Liver (tissue), 9 donors: ENCODE data around the gene SPON2. TPM values are rescaled to one million over a fixed set of nuclear protein-coding genes. Genes with fewer than 3 reads are reported as not detected.

Experiments used
- DNase-seq: peaks from one replicate; pipeline ENCODE4 v3.0.0-alpha.2; 2017; ENCODE audit warnings: low spot score
- H3K27ac ChIP-seq, 2 donors: one replicate each; pipeline ENCODE4 v1.7.0; 2013; ENCODE audit warnings: inconsistent platforms in 2 of 2, low read length in 2 of 2, control low read depth in 1 of 2, low read depth in 1 of 2, mild to moderate bottlenecking in 1 of 2
- H3K27me3 ChIP-seq, 4 donors: one replicate each; pipeline versions ENCODE4 v1.6.1 to v1.7.0; 2013; ENCODE audit warnings: low read length in 3 of 4, inconsistent platforms in 1 of 4, mild to moderate bottlenecking in 1 of 4, moderate library complexity in 1 of 4; ENCODE audit not compliant: control insufficient read depth in 4 of 4, insufficient read depth in 4 of 4
- H3K36me3 ChIP-seq, 4 donors: one replicate each; pipeline versions ENCODE4 v1.6.1 to v1.7.0; 2013; ENCODE audit warnings: low read length in 3 of 4, mild to moderate bottlenecking in 3 of 4, low read depth in 1 of 4, moderate library complexity in 1 of 4; ENCODE audit not compliant: control insufficient read depth in 4 of 4, insufficient read depth in 3 of 4
- H3K4me1 ChIP-seq, 4 donors: one replicate each; pipeline versions ENCODE4 v1.6.1 to v1.7.0; 2013; ENCODE audit warnings: low read length in 3 of 4, mild to moderate bottlenecking in 3 of 4, moderate library complexity in 1 of 4; ENCODE audit not compliant: control insufficient read depth in 4 of 4, insufficient read depth in 4 of 4
- H3K4me3 ChIP-seq, 3 donors: one replicate each; pipeline versions ENCODE4 v1.6.1 to v1.7.0; 2013; ENCODE audit warnings: low read length in 3 of 3, control low read depth in 1 of 3, low read depth in 1 of 3, mild to moderate bottlenecking in 1 of 3
- H3K9ac ChIP-seq, 2 donors: one replicate each; pipeline ENCODE4 v1.7.0; 2013; ENCODE audit warnings: low read length in 2 of 2, mild to moderate bottlenecking in 2 of 2, moderate library complexity in 2 of 2, control low read depth in 1 of 2, low read depth in 1 of 2
- H3K9me3 ChIP-seq, 4 donors: one replicate each; pipeline versions ENCODE4 v1.6.1 to v1.7.0; 2013; ENCODE audit warnings: low read length in 3 of 4; ENCODE audit not compliant: control insufficient read depth in 4 of 4
- EGR1 ChIP-seq, 2 donors: IDR thresholded peaks; 2 replicates each; pipeline ENCODE4 v1.6.1; 2016 to 2018; ENCODE audit warnings: antibody characterized with exemption in 2 of 2, low read depth in 2 of 2
- FOXA1 ChIP-seq: IDR thresholded peaks from 2 replicates; pipeline ENCODE4 v1.6.1; 2016; ENCODE audit warnings: antibody characterized with exemption
- FOXA2 ChIP-seq: IDR thresholded peaks from 2 replicates; pipeline ENCODE4 v1.6.1; 2016; ENCODE audit warnings: antibody characterized with exemption
- GABPA ChIP-seq, 2 donors: IDR thresholded peaks in 1 of 2; conservative IDR thresholded peaks in 1 of 2; 2 replicates each; pipeline ENCODE4 v1.6.1; 2016; ENCODE audit warnings: antibody characterized with exemption in 2 of 2, mild to moderate bottlenecking in 1 of 2, moderate library complexity in 1 of 2
- HNF4A ChIP-seq, 2 donors: conservative IDR thresholded peaks; 2 replicates each; pipeline ENCODE4 v1.6.1; 2016; ENCODE audit warnings: antibody characterized with exemption in 2 of 2, mild to moderate bottlenecking in 2 of 2
- HNF4G ChIP-seq: IDR thresholded peaks from 2 replicates; pipeline ENCODE4 v1.6.1; 2016; ENCODE audit warnings: antibody characterized with exemption
- JUND ChIP-seq, 2 donors: IDR thresholded peaks; 2 replicates each; pipeline ENCODE4 v1.6.1; 2016; ENCODE audit warnings: antibody characterized with exemption in 2 of 2
- NR2F2 ChIP-seq: IDR thresholded peaks from 2 replicates; pipeline ENCODE4 v1.6.1; 2016; ENCODE audit warnings: antibody characterized with exemption
- RAD21 ChIP-seq, 2 donors: IDR thresholded peaks; 2 replicates each; pipeline ENCODE4 v1.6.1; 2016; ENCODE audit warnings: antibody characterized with exemption in 2 of 2, mild to moderate bottlenecking in 2 of 2
- RXRA ChIP-seq, 2 donors: IDR thresholded peaks; 2 replicates each; pipeline ENCODE4 v1.6.1; 2017 to 2018; ENCODE audit warnings: antibody characterized with exemption in 2 of 2, mild to moderate bottlenecking in 1 of 2
- SP1 ChIP-seq: IDR thresholded peaks from 2 replicates; pipeline ENCODE4 v1.6.1; 2018; ENCODE audit warnings: antibody characterized with exemption, mild to moderate bottlenecking
- TAF1 ChIP-seq: conservative IDR thresholded peaks from 2 replicates; pipeline ENCODE4 v1.6.1; 2016; ENCODE audit warnings: antibody characterized with exemption, mild to moderate bottlenecking
- YY1 ChIP-seq: IDR thresholded peaks from 2 replicates; pipeline ENCODE4 v1.6.1; 2016; ENCODE audit warnings: antibody characterized with exemption, mild to moderate bottlenecking
- WGBS: extraction: QIAGEN DNeasy Blood & Tissue Kit; methylation state at CpG from one replicate; pipeline ENCODE4 v1.1.7; 2013; 5-methylcytosine and 5-hydroxymethylcytosine counted together
- polyA plus RNA-seq, 2 donors: library from polyadenylated mRNA; stranded (reverse) in 1 of 2; unstranded in 1 of 2; fragments of 200-250 nt in 1 of 2; fragments of >200 nt in 1 of 2; fragmentation: Nextera tagmentation in 1 of 2; extraction: Ambion mirVana in 1 of 2; gene quantifications; one replicate each; pipeline versions ENCODE4 v1.2.1 to v1.2.3, GENCODE V29; 2013 to 2015
- total RNA-seq, 2 donors: library from RNA; depleted of rRNA; stranded (reverse); fragments of >200 nt; gene quantifications; one replicate each; pipeline ENCODE4 v1.2.3, GENCODE V29; 2014
- TF ChIP-seq, protein P1 (sequence below): IDR thresholded peaks from 2 replicates; pipeline ENCODE4 v1.6.1; 2016; ENCODE audit warnings: antibody characterized with exemption, mild to moderate bottlenecking
- TF ChIP-seq, protein P2 (sequence below): IDR thresholded peaks from 2 replicates; pipeline ENCODE4 v1.6.1; 2016; ENCODE audit warnings: antibody characterized with exemption
- TF ChIP-seq, protein P3 (sequence below): fragments of 150-350 bp; IDR thresholded peaks from 2 replicates; pipeline ENCODE4 v1.5.1; 2017; ENCODE audit warnings: improper control_type of control experiment, low read depth, low read length; ENCODE audit not compliant: missing input control
- TF ChIP-seq, protein P4 (sequence below): IDR thresholded peaks from 2 replicates; pipeline ENCODE4 v1.6.1; 2016; ENCODE audit warnings: antibody characterized with exemption
- TF ChIP-seq, protein P5 (sequence below): IDR thresholded peaks from 2 replicates; pipeline ENCODE4 v1.6.1; 2016; ENCODE audit warnings: antibody characterized with exemption
- donor health status: healthy.
- donor health status: healthy.
- donor health status: healthy.
- donor health status: healthy.
- donor health status: healthy.

SPON2 gene
- total and polyA plus RNA-seq, 4 donors = 35.7 to 80.3 (median 72.3) TPM

DNA sequence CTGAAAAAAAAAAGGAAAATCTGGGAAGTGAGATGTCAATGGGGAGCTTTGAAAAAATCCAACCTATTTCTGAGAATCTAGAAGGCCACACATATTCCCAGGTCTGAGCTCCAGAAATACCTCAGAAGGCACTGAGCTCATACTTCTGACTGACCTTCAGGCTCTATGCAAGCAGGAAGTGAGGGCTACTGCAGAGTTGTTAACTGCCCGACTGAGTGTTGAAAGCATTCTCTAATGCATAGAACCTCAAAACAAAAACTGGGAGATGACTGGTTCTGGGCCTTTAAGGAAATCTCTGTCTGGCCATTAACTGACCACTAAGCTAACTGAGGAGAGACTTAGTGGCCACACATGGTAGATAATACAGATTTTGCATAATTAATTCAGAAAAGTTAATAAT is 7.6 kb upstream of the SPON2 start:
- TF ChIP-seq RXRA (IDR thresholded peaks at IDR 0.05) (no peak), TAF1 (no peak), GABPA (IDR thresholded peaks at IDR 0.05 in 1 of 2, conservative IDR thresholded peaks at IDR 0.05 in 1 of 2) (no peak), HNF4G (no peak), RAD21 (IDR thresholded peaks at IDR 0.05) (no peak), FOXA2 (no peak), JUND (IDR thresholded peaks at IDR 0.05) (no peak), HNF4A (conservative IDR thresholded peaks at IDR 0.05) (no peak), FOXA1 (no peak), NR2F2 (no peak), SP1 (no peak), EGR1 (IDR thresholded peaks at IDR 0.05; ENCODE audit: low read depth in 2 of 2) (no peak), YY1 (no peak)
- TF ChIP-seq, protein P1, sequence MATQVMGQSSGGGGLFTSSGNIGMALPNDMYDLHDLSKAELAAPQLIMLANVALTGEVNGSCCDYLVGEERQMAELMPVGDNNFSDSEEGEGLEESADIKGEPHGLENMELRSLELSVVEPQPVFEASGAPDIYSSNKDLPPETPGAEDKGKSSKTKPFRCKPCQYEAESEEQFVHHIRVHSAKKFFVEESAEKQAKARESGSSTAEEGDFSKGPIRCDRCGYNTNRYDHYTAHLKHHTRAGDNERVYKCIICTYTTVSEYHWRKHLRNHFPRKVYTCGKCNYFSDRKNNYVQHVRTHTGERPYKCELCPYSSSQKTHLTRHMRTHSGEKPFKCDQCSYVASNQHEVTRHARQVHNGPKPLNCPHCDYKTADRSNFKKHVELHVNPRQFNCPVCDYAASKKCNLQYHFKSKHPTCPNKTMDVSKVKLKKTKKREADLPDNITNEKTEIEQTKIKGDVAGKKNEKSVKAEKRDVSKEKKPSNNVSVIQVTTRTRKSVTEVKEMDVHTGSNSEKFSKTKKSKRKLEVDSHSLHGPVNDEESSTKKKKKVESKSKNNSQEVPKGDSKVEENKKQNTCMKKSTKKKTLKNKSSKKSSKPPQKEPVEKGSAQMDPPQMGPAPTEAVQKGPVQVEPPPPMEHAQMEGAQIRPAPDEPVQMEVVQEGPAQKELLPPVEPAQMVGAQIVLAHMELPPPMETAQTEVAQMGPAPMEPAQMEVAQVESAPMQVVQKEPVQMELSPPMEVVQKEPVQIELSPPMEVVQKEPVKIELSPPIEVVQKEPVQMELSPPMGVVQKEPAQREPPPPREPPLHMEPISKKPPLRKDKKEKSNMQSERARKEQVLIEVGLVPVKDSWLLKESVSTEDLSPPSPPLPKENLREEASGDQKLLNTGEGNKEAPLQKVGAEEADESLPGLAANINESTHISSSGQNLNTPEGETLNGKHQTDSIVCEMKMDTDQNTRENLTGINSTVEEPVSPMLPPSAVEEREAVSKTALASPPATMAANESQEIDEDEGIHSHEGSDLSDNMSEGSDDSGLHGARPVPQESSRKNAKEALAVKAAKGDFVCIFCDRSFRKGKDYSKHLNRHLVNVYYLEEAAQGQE = no peak
- TF ChIP-seq, protein P2, sequence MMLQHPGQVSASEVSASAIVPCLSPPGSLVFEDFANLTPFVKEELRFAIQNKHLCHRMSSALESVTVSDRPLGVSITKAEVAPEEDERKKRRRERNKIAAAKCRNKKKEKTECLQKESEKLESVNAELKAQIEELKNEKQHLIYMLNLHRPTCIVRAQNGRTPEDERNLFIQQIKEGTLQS = no peak
- TF ChIP-seq, protein P3, sequence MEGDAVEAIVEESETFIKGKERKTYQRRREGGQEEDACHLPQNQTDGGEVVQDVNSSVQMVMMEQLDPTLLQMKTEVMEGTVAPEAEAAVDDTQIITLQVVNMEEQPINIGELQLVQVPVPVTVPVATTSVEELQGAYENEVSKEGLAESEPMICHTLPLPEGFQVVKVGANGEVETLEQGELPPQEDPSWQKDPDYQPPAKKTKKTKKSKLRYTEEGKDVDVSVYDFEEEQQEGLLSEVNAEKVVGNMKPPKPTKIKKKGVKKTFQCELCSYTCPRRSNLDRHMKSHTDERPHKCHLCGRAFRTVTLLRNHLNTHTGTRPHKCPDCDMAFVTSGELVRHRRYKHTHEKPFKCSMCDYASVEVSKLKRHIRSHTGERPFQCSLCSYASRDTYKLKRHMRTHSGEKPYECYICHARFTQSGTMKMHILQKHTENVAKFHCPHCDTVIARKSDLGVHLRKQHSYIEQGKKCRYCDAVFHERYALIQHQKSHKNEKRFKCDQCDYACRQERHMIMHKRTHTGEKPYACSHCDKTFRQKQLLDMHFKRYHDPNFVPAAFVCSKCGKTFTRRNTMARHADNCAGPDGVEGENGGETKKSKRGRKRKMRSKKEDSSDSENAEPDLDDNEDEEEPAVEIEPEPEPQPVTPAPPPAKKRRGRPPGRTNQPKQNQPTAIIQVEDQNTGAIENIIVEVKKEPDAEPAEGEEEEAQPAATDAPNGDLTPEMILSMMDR = no peak
- TF ChIP-seq, protein P4, sequence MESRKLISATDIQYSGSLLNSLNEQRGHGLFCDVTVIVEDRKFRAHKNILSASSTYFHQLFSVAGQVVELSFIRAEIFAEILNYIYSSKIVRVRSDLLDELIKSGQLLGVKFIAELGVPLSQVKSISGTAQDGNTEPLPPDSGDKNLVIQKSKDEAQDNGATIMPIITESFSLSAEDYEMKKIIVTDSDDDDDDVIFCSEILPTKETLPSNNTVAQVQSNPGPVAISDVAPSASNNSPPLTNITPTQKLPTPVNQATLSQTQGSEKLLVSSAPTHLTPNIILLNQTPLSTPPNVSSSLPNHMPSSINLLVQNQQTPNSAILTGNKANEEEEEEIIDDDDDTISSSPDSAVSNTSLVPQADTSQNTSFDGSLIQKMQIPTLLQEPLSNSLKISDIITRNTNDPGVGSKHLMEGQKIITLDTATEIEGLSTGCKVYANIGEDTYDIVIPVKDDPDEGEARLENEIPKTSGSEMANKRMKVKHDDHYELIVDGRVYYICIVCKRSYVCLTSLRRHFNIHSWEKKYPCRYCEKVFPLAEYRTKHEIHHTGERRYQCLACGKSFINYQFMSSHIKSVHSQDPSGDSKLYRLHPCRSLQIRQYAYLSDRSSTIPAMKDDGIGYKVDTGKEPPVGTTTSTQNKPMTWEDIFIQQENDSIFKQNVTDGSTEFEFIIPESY = no peak
- TF ChIP-seq, protein P5, sequence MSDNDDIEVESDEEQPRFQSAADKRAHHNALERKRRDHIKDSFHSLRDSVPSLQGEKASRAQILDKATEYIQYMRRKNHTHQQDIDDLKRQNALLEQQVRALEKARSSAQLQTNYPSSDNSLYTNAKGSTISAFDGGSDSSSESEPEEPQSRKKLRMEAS = no peak
- Histone ChIP-seq H3K27ac (no peak overlapping the region), H3K4me3 (no peak overlapping the region), H3K9ac (no peak overlapping the region), H3K4me1 (peaks cover 11 to 48% (median 25%) of the 10 kb centered on the region in 4 donors), H3K27me3 (no peaks in the 10 kb centered on the region), H3K36me3 (no peaks in the 10 kb centered on the region), H3K9me3 (peaks cover 0 to 2% (median 0%) of the 10 kb centered on the region in 4 donors)
- DNase-seq = no peak
- 91% methylated on average over 1 of the region's 1 CpG for whole genome bisulfite sequencing
